H9 (cell line): Measurements from ENCODE around the gene PITRM1. TPM values are rescaled to one million over a fixed set of nuclear protein-coding genes. Genes with fewer than 3 reads are reported as not detected.

Experiments
- DNase-seq: peaks from one replicate; pipeline ENCODE4 v3.0.0-alpha.2; 2017
- H2AFZ ChIP-seq: one replicate; pipeline ENCODE4 v1.6.1; 2013; ENCODE audit warnings: mild to moderate bottlenecking, low read length, control low read depth, moderate library complexity
- H2AK5ac ChIP-seq: 2 replicates; pipeline ENCODE4 v1.6.1; 2013; ENCODE audit warnings: low read length, control low read depth, mixed read lengths; ENCODE audit not compliant: insufficient read length
- H2BK120ac ChIP-seq: one replicate; pipeline ENCODE4 v1.6.1; 2013; ENCODE audit warnings: low read depth, mild to moderate bottlenecking, low read length, control low read depth, inconsistent platforms; ENCODE audit not compliant: poor library complexity, severe bottlenecking
- H2BK12ac ChIP-seq: 2 replicates; pipeline ENCODE4 v1.6.1; 2013; ENCODE audit warnings: low read length, control low read depth, mixed read lengths, low read depth; ENCODE audit not compliant: insufficient read length
- H2BK15ac ChIP-seq: 2 replicates; pipeline ENCODE4 v1.6.1; 2013; ENCODE audit warnings: low read depth, low read length, control low read depth
- H2BK20ac ChIP-seq: one replicate; pipeline ENCODE4 v1.6.1; 2013; ENCODE audit warnings: low read depth, mild to moderate bottlenecking, low read length, control low read depth, inconsistent platforms; ENCODE audit not compliant: poor library complexity, severe bottlenecking
- H2BK5ac ChIP-seq: 2 replicates; pipeline ENCODE4 v1.6.1; 2013; ENCODE audit warnings: low read length, control low read depth, mixed read lengths; ENCODE audit not compliant: insufficient read length
- H3K14ac ChIP-seq: 2 replicates; pipeline ENCODE4 v1.6.1; 2013; ENCODE audit warnings: low read length, control low read depth; ENCODE audit not compliant: insufficient read depth
- H3K18ac ChIP-seq: 2 replicates; pipeline ENCODE4 v1.6.1; 2013; ENCODE audit warnings: low read depth, mild to moderate bottlenecking, mixed read lengths, low read length, control low read depth; ENCODE audit not compliant: insufficient read length
- H3K23ac ChIP-seq: 2 replicates; pipeline ENCODE4 v1.6.1; 2013; ENCODE audit warnings: low read length, control low read depth, mixed read lengths, low read depth; ENCODE audit not compliant: insufficient read length
- H3K23me2 ChIP-seq: 2 replicates; pipeline ENCODE4 v1.6.1; 2013; ENCODE audit warnings: low read depth, mild to moderate bottlenecking, mixed read lengths, low read length, control low read depth; ENCODE audit not compliant: insufficient read length, poor library complexity, severe bottlenecking
- H3K27ac ChIP-seq: 2 replicates; pipeline ENCODE4 v1.5.1; 2013; ENCODE audit warnings: low read length, control low read depth, mixed read lengths, low read depth; ENCODE audit not compliant: insufficient read length
- H3K27me3 ChIP-seq: 2 replicates; pipeline ENCODE4 v1.6.1; 2013; ENCODE audit warnings: low read length, control low read depth, inconsistent platforms; ENCODE audit not compliant: insufficient read depth
- H3K4ac ChIP-seq: 2 replicates; pipeline ENCODE4 v1.6.1; 2013; ENCODE audit warnings: low read depth, mild to moderate bottlenecking, control low read depth, inconsistent platforms, low read length, moderate library complexity
- H3K4me1 ChIP-seq: 2 replicates; pipeline ENCODE4 v1.6.1; 2013; ENCODE audit warnings: low read length, control low read depth, inconsistent platforms; ENCODE audit not compliant: insufficient read depth
- H3K4me2 ChIP-seq: 2 replicates; pipeline ENCODE4 v1.6.1; 2013; ENCODE audit warnings: low read length, control low read depth, mixed read lengths; ENCODE audit not compliant: insufficient read length, insufficient read depth
- H3K56ac ChIP-seq: 2 replicates; pipeline ENCODE4 v1.6.1; 2013; ENCODE audit warnings: low read depth, mild to moderate bottlenecking, mixed read lengths, low read length, control low read depth; ENCODE audit not compliant: insufficient read length
- H3K79me1 ChIP-seq: 2 replicates; pipeline ENCODE4 v1.6.1; 2013; ENCODE audit warnings: low read depth, mild to moderate bottlenecking, moderate library complexity, low read length, control low read depth, inconsistent platforms; ENCODE audit not compliant: insufficient read depth, poor library complexity, severe bottlenecking
- H3K79me2 ChIP-seq: 2 replicates; pipeline ENCODE4 v1.6.1; 2013; ENCODE audit warnings: low read length, control low read depth, inconsistent platforms; ENCODE audit not compliant: insufficient read depth
- H3K9ac ChIP-seq: 2 replicates; pipeline ENCODE4 v1.6.1; 2013; ENCODE audit warnings: low read length, control low read depth, mixed read lengths; ENCODE audit not compliant: insufficient read length; ENCODE audit errors: extremely low read depth
- H3K9me3 ChIP-seq: one replicate; pipeline ENCODE4 v1.6.1; 2013; ENCODE audit warnings: low read depth, low read length, inconsistent platforms; ENCODE audit not compliant: control insufficient read depth
- H3T11ph ChIP-seq: one replicate; pipeline ENCODE4 v1.6.1; 2013; ENCODE audit warnings: mild to moderate bottlenecking, low read length, control low read depth, inconsistent platforms
- H4K20me1 ChIP-seq: one replicate; pipeline ENCODE4 v1.6.1; 2013; ENCODE audit not compliant: control insufficient read depth, insufficient read length, insufficient read depth
- H4K5ac ChIP-seq: 2 replicates; pipeline ENCODE4 v1.6.1; 2013; ENCODE audit warnings: low read depth, mild to moderate bottlenecking, mixed read lengths, low read length, control low read depth; ENCODE audit not compliant: insufficient read length
- H4K8ac ChIP-seq: replicated peaks from 2 replicates; pipeline ENCODE4 v1.6.1; 2013; ENCODE audit warnings: low read length, control low read depth, mixed read lengths, low read depth; ENCODE audit not compliant: insufficient read length
- H4K91ac ChIP-seq: 2 replicates; pipeline ENCODE4 v1.6.1; 2013; ENCODE audit warnings: low read depth, mild to moderate bottlenecking, moderate library complexity, mixed read lengths, low read length, control low read depth; ENCODE audit not compliant: insufficient read length
- H3K27ac Mint-ChIP-seq, 3 experiments: 2 replicates in 2 of 3; 3 replicates in 1 of 3; pipeline ENCODE4 v1.8.0; 2020 to 2021; ENCODE audit warnings: mixed read lengths in 3 of 3, mild to moderate bottlenecking in 1 of 3, moderate library complexity in 1 of 3
- H3K27me3 Mint-ChIP-seq: 2 replicates; pipeline ENCODE4 v1.8.0; 2021; ENCODE audit warnings: low read depth, mild to moderate bottlenecking, moderate library complexity, mixed read lengths
- H3K36me3 Mint-ChIP-seq, 3 experiments: 2 replicates in 2 of 3; 3 replicates in 1 of 3; pipeline ENCODE4 v1.8.0; 2020 to 2021; ENCODE audit warnings: low read depth in 3 of 3, mixed read lengths in 3 of 3; ENCODE audit not compliant: insufficient read depth in 1 of 3
- H3K4me1 Mint-ChIP-seq, 2 experiments: 2 replicates each; pipeline ENCODE4 v1.8.0; 2020; ENCODE audit warnings: mixed read lengths in 2 of 2
- H3K4me3 Mint-ChIP-seq, 2 experiments: 2 replicates in 1 of 2; 3 replicates in 1 of 2; pipeline ENCODE4 v1.8.0; 2020 to 2021; ENCODE audit warnings: mild to moderate bottlenecking in 2 of 2, mixed read lengths in 2 of 2, moderate library complexity in 1 of 2
- H3K9me3 Mint-ChIP-seq, 2 experiments: 2 replicates in 1 of 2; 3 replicates in 1 of 2; pipeline ENCODE4 v1.8.0; 2020; ENCODE audit warnings: mild to moderate bottlenecking in 2 of 2, mixed read lengths in 2 of 2, moderate library complexity in 1 of 2
- WGBS: extraction: QIAGEN DNeasy Blood & Tissue Kit; methylation state at CpG from one replicate; pipeline ENCODE4 v1.1.7; 2013; ENCODE audit warnings: missing lambda C conversion rate, low lambda C conversion rate, mixed read lengths; ENCODE audit not compliant: insufficient read length; ENCODE audit errors: extremely low coverage; 5-methylcytosine and 5-hydroxymethylcytosine counted together
- total RNA-seq: library from RNA; stranded (reverse); gene quantifications from 2 replicates; pipeline ENCODE4 v1.2.1, GENCODE V29; 2021
- TF ChIP-seq, protein P1 (sequence below): fragments of 200-600 bp; sonication (generic); conservative IDR thresholded peaks from 3 replicates; pipeline ENCODE4 v1.8.0; 2021; ENCODE audit warnings: antibody characterized with exemption, mild to moderate bottlenecking

Gene PITRM1
- total RNA-seq, 1 experiment from 2014 or later: 27.8 TPM

DNA sequence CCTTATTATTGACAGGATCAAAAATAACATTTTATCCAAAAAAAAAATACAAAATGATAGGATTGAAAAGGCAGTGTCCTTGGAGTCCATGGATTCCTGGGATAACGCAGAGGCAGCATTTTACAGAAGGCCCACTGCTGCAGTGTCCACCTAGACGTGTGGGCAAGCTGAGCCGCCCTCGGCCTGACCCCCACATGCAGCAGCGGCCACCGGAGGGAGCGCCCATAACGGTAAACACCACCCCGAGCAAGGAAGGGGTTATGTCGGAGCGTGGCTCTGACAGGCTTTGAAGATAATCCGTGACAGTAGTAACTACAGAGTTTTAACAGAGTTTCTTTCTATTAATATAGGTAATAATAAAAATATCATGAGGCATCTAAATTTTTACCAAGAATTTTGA, 45.3 kb upstream of the PITRM1 start:
- Histone ChIP-seq H4K91ac (no peak overlapping the region), H3K23ac (no peak overlapping the region), H2AFZ (no peak overlapping the region), H3K4me2 (no peak overlapping the region), H2BK120ac (no peak overlapping the region), H3K27me3 (no peaks in the 10 kb centered on the region), H2BK20ac (no peak overlapping the region), H3K79me1 (no peaks in the 10 kb centered on the region), H3K27ac (no peak overlapping the region), H3T11ph (no peak overlapping the region), H3K23me2 (no peaks in the 10 kb centered on the region), H3K4me1 (no peaks in the 10 kb centered on the region), H3K79me2 (no peaks in the 10 kb centered on the region), H4K5ac (no peak overlapping the region), H3K18ac (no peak overlapping the region), H3K9me3 (no peaks in the 10 kb centered on the region), H3K14ac (no peak overlapping the region), H2BK12ac (no peak overlapping the region), H2BK15ac (no peak overlapping the region), H4K20me1 (no peaks in the 10 kb centered on the region), H3K4ac (no peak overlapping the region), H4K8ac (no peak overlapping the region), H3K56ac (no peak overlapping the region), H2BK5ac (no peak overlapping the region), H2AK5ac (no peak overlapping the region), H3K9ac (no peak overlapping the region)
- Mint-ChIP-seq H3K9me3 (peaks cover 7 to 9% of the 10 kb centered on the region in 2 experiments; a peak in 3 of 5 replicates), H3K4me3 (no peak overlapping the region), H3K36me3 (no peaks in the 10 kb centered on the region; a peak in 1 of 7 replicates), H3K4me1 (no peaks in the 10 kb centered on the region), H3K27me3 (no peaks in the 10 kb centered on the region), H3K27ac (no peak overlapping the region)
- TF ChIP-seq, protein P1, sequence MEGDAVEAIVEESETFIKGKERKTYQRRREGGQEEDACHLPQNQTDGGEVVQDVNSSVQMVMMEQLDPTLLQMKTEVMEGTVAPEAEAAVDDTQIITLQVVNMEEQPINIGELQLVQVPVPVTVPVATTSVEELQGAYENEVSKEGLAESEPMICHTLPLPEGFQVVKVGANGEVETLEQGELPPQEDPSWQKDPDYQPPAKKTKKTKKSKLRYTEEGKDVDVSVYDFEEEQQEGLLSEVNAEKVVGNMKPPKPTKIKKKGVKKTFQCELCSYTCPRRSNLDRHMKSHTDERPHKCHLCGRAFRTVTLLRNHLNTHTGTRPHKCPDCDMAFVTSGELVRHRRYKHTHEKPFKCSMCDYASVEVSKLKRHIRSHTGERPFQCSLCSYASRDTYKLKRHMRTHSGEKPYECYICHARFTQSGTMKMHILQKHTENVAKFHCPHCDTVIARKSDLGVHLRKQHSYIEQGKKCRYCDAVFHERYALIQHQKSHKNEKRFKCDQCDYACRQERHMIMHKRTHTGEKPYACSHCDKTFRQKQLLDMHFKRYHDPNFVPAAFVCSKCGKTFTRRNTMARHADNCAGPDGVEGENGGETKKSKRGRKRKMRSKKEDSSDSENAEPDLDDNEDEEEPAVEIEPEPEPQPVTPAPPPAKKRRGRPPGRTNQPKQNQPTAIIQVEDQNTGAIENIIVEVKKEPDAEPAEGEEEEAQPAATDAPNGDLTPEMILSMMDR: peak; percentile 16; the same call in 1 of the 3 replicates
- no CpG with 5 or more reads among the region's 12 CpGs for WGBS
- DNase-seq: no peak
